ENCODE measurements around the gene LRP11. TPM values are rescaled to one million over a fixed set of nuclear protein-coding genes. Genes with fewer than 3 reads are reported as not detected.
"Not testable (repeated sequence)": the region's sequence is repeated elsewhere in the genome, so short reads cannot be mapped to it uniquely, and the experiment has no call there.

Gene LRP11
- total RNA-seq, 1 donor from 2014 or later = 17.4 TPM

DNA sequence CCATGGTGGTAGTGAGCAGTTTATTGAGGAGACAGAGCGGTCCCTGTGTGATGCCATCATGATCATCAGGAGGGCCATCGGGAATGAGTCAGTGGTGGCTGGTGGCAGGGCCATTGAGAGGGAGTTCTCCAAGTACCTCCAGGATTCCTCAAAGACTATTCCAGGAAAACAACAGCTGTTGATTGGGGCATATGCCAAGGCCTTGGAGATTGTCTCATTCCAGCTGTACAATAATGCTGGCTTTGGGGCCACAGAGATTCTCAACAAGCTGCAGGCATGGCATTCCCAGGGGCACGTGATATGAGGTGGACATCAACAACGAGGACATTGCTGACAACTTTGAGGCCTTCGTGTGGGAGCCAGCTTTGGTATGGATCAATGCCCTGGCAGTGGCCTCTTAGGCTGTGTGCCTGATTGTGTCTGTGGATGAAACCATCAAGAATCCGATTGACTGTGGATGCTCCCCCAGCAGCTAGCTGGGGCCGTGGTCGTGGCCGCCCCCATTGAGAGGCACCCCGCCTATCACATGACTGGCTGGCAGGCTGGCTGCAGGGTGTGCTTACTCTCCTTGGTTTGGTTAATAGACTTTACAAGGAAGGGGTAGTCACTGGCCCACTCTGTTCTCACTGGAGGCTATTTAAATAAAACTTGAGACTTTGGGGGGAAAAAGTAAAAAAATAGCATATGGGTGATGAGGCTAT lies 17.1 kb upstream of the LRP11 start:
- intact Hi-C loops (cut with DNase I) = no loop called here
- ATAC-seq (ENCODE audit: poor library complexity) = no peak
- DNase-seq = no peak

DNA sequence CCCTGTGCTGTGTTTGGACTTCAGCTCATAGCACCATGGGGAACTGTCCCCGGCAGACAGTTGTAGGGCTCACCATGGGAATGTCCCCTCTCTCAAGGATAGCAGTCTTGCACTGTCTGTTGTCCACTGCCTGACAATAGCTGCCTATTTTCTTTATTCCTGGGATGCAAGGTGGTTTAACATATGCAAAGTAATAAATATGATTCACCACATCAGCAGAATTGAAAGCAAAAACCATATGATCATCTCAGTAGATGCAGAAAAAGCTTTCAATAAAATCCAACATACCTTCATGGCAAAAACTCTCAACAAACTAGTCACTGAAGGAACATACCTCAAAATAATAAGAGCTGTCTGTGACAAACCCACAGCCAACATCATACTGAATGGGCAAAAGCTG lies 13.5 kb upstream of the LRP11 start:
- ATAC-seq (ENCODE audit: poor library complexity) (no peak), DNase-seq (no peak)
- intact Hi-C loops (cut with DNase I) = no loop called here

DNA sequence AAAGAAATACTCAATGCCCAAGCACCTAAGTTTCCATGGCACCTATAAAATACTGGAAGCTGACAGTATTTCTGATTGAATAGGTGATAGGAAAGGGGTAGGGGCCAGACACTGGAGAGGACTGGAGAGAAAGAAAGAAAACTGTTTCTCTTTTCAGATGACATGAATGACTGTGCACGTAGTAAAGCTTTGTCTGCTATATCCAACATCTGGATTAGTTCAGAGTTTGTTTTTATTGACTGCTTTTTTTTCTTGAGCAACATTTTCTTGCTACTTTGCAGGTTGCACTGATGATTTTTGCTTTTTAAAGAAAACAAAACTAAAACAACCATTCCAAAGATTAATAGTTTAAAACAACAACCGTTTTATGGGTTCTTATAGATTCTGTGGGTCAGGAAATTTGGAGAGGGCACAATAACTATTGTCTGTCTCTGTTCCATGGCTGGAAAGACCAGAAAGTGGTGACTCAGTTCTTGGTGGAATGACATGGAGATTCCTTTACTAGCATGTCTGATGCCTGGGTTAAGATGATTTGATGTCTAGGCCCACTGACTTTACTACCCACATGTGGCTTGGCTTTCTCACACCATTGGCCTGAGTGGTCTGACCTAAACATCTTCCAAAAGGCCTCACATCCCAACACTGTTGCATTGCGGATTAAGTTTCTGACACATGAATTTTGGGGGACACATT lies 12.2 kb upstream of the LRP11 start:
- no peak for DNase-seq
- intact Hi-C loops (cut with DNase I) = no loop called here
- no peak for ATAC-seq (ENCODE audit: poor library complexity)

DNA sequence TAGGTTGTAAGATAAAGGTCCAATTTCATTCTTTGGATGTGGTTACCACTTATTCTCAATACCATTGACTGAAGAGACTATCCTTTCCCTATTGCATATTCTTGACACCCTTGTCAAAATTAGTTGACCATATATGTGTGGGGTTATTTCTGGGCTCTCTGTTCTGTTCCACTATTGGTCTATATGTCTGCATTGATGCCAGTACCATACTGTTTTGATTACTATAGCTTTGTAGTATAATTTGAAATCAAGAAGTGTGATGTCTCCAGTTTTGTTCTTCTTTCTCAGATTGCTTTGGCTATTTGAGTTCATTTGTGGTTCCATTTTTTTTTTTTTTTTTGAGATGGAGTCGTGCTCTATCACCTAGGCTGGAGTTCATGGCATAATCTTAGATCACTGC lies 8.1 kb upstream of the LRP11 start:
- ATAC-seq (ENCODE audit: poor library complexity) = no peak
- intact Hi-C loops (cut with DNase I) = no loop called here
- DNase-seq = no peak

DNA sequence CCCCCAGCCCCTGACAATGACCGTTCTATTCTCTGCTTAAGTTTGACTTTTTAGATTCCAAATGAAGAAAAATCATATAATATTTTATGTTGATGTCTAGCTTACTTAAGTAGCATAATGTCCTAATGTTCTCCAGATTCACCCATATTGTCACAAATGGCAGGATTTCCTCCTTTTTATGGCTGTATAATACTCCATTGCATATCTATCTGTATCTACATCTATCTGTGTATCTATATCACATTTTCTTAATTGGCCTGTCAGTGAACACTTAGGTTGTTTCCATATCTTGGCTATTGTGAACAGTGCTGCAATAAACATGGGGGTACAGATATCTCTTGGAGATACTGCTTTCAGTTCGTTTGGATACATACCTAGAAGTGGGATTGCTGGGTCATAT lies 7.0 kb upstream of the LRP11 start:
- no peak for ATAC-seq (ENCODE audit: poor library complexity)
- no peak for DNase-seq
- intact Hi-C loops (cut with DNase I) = no loop called here

DNA sequence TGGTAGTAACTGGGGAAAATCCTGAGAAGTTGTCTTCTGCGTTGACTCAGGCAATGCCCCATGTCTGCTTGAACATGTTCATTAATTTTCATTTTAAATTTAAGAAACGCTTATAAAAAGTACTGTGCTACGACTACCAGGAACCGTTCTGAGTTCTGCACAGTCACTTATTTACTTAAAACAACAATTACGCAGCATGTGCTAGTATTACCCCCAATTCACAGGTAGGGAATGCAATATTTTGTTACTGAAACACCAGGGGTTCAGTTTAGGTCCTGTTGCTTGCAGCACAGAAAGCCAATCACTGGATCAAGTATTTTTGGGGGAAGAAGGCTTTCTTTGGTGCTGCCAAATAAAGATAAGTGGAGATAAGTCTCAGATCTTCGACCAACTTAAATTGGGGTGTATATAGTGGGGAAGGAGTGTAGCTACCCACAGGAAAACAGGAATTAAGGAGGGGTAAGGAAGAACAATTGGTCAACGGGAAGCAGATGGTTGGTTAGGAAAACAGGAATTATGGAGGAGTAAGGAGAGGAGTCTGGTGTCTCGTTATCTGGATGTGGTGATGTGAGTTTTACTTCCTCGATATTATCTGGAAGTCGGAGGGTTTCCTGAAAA lies 5.2 kb upstream of the LRP11 start:
- no peak for ATAC-seq (ENCODE audit: poor library complexity)
- intact Hi-C loops (cut with DNase I) = no loop called here
- no peak for DNase-seq

DNA sequence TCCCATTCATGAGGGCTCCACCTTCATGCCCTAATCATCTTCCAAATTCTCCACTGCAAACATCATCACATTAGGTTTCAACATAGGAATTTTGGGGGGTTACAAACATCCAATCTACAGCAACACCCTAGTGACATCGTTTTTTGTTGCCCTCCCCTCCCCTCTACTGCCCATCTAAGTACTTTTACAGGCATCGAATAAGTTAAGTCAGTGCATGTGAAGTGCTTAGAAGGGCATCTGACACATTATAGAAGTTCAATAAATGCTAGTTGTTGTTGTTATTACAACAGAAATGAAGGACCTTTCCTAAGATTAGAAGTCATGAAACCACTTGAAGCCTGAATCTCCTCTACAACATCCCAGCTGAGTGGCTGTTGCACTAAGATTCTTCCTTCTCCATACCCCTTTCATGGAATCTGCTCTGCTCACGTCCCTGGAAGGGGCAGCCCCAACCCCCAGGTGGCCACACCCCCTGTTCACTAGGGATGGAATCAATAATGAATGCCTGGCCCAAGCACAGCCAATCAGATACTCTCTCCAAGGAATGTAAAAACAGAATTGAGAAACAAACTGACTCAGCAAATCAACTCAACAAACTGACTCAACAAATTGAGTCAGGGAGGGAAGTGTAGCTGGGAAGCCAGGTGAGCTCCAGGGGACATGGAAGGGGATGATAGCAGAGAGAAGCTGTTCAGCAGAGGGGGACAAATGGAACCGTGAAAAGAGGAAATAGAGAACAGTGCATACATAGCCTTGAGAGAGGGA lies 3.9 kb upstream of the LRP11 start:
- intact Hi-C loops (cut with DNase I) = no loop called here
- DNase-seq (no peak), ATAC-seq (ENCODE audit: poor library complexity) (no peak)

DNA sequence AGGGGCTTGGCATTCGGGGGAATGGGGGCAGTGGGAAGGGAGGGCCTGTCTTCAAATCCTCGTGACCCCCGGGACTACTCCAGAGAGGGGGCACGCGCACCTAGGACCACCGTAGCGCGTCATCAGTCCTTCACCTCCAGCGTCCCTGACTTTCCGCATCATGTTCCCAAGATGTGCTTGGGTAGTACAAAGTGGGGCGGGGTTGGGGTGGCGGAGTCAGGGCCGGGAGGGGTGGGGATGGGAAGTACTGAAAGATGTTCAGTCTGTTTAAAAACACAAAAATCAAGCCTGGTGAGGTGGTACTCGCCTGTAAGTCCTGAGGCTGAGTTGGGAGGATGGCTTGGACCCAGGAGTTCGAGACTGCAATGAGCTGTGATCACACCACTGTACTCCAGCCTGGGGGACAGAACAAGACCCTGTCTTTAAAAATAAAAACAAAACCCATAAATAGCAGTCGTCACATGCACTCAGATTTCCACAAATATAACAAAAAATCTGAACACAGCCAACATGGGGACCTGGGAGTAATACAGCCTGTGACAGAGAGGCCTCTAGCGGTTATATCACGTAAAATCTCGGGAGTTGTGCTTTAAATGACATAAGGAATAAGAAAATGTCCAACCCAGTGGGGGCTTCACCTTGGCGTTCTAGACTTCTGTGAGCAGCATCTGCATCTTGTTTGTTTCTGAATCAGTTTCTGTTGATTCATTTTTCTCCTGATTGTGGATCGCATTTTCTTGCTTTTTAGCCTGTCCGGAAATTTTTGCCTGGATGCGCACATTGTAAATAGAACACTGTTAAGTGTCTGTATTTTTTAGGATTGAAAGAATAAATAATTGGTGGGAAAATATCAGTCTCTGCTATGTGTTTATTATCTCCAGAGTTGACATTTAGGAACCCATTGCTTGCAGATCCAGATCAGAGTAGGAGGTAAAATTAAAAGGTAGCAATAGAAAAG lies 698 bp upstream of the LRP11 start:
- intact Hi-C loops (cut with DNase I) = no loop called here
- ATAC-seq (ENCODE audit: poor library complexity) (peak; percentile 63), DNase-seq (no peak)

DNA sequence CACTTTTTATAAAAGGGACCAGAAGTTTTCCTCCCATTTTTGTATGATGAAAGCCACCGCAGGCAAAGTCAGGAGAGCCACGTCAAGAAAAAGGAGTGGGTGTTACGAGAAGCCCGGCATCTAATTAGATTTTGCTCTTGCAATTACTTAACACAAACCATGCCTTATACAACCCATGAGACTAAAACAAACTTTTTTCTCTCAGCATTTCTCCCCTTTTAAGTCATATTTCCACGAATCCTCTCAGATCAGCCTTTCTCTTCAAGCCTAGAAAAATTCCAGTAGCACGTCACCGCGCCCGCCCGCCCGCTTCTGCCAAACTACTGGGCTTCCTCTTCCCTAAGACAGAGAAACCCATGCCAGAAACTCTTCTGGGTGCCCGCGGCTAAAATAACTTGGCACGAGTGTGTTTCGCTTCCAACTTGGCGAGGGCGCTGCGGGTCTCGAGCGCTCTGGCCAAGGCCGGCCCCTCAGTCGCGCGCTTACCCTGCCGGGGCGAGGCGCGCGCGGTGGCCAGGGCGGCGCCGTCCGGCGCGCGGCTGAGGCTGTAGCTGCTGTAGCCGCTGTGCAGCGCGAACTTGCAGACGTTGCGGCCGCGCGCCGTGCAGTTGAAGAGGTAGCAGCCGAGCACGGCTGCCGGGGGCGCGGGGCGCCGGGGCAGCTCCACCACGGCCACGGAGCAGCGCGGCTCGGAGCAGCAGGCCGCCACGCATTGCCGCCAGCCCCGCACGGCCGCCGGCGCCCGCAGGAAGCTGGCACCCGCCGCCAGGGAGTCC lies 1.0 kb downstream of the LRP11 start:
- ATAC-seq (ENCODE audit: poor library complexity) (peak; percentile 79), DNase-seq (peak; percentile 86)
- intact Hi-C loops (cut with DNase I) = no loop called here

DNA sequence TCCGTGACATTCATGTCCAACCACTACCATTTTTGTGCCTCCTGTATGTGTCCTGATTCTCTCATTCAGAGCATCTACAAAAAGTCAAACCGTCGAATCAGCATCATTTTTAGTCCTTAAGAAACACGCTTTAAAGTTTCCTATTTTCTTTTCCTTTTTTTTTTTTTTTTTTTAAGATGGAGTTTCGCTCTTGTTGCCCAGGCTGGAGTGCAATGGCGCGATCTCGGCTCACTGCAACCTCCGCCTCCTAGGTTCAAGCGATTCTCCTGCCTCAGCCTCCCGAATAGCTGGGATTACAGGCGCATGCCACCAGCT lies 1.8 kb downstream of the LRP11 start:
- intact Hi-C loops (cut with DNase I); ATAC-seq (ENCODE audit: poor library complexity); DNase-seq: not testable (repeated sequence)

DNA sequence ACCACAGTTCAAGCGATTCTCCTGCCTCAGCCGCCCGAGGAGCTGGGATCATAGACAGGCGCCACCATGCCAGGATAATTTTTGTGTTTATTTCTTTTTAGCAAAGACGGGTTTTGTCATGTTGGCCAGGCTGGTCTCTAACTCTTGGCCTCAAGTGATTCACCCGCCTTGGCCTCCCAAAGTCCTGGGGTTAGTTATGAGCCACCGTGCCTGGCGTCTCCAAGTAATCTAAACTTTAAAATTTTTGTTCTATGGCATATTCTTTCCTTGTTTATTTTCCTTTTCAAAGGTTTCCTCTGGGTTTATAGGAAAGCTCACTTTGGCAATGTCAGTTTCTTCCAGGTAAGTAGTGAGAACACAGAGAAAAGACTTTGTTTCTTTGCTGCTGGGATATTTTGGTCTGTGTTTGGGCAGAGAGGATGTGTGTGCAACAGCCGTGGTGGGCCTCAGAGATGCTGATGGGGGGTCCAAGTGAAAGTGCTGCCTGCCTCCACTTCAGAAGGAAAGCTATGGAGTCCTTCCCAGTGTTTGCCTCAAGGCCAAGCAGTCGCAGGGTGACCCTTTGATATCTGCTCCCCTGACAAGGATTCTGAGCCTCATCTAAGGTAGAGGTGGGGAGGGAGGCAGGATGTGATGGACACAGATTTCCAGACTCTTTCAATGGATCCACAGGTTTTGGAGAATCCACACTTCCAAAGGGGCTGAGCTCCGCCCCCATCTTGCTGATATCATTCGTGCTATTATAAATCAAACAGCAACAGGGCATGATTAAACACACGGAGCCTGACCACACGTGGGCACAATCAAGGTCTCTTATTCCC lies 2.3 kb downstream of the LRP11 start:
- DNase-seq (no peak), ATAC-seq (ENCODE audit: poor library complexity) (no peak)
- intact Hi-C loops (cut with DNase I) = no loop called here

DNA sequence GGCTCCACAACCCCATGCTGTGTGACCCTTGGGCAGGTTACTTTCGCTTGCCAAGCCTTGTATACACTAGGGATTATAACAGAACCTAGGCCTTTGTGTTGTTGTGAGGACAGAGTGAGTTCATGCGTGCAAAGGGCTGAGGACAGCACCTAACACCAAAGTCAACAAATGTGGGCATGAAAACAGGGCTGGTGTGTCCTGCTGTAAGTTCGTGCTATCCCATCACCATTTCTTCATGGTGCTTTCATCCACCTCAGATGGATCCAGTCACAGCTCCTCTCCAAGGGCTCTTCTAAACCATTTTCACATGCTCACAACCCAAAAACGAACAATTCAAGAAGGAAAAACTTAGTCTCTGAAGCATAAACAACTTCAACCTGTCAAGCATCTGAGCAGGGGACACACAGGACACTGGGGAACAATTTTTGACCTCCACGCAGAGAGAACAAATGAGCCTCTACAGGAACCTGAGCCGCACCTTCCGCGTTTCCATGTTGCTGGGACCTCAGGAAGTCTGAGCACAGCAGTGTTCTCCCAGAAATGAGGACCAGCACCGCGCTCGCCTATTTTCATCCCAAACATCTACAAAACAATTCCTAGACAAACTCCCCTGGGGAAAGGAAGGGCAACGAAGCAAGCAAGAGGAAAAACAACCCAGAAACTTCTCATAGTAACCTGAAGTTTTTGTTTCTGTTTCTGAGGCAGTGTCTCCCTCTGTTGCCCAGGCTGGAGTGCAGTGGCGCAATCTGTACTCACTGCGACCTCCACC lies 3.1 kb downstream of the LRP11 start:
- intact Hi-C loops (cut with DNase I) = no loop called here
- DNase-seq (no peak), ATAC-seq (ENCODE audit: poor library complexity) (no peak)

DNA sequence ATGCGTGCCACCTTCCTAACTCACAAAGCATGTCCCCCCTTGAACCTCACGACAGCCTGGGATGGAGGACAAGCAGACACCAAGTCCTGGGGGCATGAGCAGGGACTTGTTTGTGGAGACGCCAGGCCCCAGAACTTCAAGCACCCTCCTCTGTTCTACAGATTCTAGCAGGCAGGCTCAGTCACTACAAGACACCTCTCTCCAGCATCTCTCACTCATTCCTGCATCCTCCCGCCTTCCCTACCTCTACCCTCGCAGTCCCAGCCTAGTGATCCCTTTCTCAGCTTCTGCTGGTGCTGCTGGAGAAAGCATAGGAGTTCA lies 3.7 kb downstream of the LRP11 start:
- DNase-seq (no peak), ATAC-seq (ENCODE audit: poor library complexity) (no peak)

DNA sequence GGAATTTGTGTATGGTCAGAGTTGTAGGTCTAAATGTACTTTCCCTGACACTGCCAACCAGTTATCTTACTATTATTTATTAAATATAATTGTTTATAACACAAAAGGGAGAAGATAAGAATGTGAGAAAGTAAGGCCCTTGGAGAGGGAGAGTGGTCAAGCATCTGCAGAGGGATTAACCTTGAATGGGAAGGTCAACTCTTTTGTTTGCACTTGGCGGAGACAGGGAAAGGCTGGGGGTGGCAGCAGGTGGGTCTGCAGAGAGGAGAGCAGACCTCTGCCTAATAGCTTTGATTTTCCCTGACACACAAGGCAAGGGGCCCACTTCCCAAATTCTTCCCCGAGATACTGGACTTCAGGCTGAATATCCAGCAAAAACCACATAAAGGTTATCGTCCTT lies 4.2 kb downstream of the LRP11 start:
- intact Hi-C loops (cut with DNase I) = no loop called here
- ATAC-seq (ENCODE audit: poor library complexity) (no peak), DNase-seq (no peak)

More for the DNA sequence above, 3.7 kb downstream of the LRP11 start:
- intact Hi-C loops (cut with DNase I) = no loop called here

DNA sequence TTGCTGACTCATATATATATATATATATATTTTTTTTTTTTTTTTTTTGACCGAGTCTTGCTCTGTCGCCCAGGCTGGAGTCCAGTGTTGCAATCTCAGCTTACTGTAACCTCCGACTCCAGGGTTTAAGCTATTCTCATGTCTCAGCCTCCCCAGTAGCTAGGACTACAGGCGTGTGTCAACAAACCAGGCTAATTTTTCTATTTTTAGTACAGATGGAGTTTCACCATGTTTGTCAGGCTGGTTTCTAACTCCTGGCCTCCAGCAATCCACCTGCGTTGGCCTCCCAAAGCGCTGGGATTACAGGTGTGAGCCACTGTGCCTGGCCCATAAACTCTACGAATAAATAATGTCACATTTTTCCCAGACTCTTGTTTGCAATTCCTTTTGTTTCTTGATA lies 4.8 kb downstream of the LRP11 start:
- intact Hi-C loops (cut with DNase I) = no loop called here
- ATAC-seq (ENCODE audit: poor library complexity) (no peak), DNase-seq (no peak)

DNA sequence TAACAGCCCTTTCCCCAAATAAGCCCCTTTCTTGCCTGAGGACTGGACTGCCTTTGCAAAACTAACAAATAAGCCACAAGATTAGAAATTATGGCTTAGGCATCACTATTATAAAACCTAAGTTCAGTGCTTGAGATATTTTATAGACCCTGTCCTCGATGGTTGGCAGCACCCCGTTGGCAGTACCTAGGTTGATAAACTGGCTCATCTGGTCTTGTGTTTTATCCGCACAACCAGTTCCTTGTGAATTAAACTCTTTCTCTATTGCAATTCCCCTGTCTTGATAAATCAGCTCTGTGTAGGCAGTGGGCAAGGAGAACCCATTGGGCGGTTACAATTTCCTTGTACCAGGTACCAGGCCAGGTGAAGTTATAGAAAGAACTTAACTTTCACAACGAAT lies 6.6 kb downstream of the LRP11 start:
- intact Hi-C loops (cut with DNase I) = no loop called here
- no peak for DNase-seq
- no peak for ATAC-seq (ENCODE audit: poor library complexity)
